ENCODE measurements around the gene NOP58. TPM values are rescaled to one million over a fixed set of nuclear protein-coding genes. Genes with fewer than 3 reads are reported as not detected.
"Not testable (repeated sequence)": the region's sequence is repeated elsewhere in the genome, so short reads cannot be mapped to it uniquely, and the experiment has no call there.

NOP58 gene
- polyA plus RNA-seq, 1 donor, result 58.7 TPM

- DNase-seq, result no peak
Measured at GRCh38 chr2:202307690-202308089, 42.1 kb downstream of the NOP58 start.

DNA sequence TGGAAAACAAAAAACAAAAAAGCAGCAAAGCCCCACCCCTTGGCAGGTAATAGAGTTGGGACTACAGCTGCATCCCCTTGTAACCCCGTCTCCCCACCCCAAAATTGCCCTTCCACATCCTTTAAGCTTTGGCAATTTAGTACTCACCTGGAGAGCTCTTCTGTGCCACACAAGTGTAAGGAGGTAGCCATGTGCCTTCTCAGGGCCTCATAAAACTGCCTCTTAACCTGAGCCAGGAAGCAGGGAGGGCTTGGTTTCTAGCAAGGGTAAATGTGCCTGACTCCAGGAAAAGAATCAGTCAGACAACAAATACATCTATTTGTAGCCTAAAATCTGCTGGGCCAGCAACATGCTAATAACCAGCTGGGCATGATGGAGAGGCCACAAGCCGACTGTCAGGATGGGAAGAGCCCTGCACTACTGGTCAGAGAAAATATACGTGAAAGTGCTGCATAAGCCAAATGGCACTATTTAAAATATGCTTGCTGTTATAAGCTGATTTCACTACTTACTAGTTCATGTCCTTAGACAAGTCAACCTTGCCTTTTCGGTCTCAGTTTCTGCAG lies 46.3 kb downstream of the NOP58 start:
- no peak for DNase-seq

DNA sequence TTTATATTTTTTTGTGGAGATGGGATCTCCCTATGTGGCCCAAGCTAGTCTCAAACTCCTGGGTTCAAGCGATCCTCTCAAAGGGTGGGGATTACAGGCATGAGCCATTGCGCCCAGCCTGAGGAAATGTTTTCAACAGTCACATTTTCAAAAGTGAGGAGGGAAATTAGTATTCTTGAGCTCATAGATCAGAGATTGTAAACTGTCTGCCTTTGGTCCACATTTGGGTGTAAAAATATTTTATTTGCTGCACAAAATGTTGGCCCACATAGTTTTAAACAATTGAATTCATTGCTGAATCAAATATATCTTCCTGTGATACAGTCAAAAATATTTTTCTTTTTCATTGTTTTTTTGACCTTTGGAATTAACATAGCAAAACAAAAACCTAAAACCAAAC lies 48.6 kb downstream of the NOP58 start:
- no peak for DNase-seq

DNA sequence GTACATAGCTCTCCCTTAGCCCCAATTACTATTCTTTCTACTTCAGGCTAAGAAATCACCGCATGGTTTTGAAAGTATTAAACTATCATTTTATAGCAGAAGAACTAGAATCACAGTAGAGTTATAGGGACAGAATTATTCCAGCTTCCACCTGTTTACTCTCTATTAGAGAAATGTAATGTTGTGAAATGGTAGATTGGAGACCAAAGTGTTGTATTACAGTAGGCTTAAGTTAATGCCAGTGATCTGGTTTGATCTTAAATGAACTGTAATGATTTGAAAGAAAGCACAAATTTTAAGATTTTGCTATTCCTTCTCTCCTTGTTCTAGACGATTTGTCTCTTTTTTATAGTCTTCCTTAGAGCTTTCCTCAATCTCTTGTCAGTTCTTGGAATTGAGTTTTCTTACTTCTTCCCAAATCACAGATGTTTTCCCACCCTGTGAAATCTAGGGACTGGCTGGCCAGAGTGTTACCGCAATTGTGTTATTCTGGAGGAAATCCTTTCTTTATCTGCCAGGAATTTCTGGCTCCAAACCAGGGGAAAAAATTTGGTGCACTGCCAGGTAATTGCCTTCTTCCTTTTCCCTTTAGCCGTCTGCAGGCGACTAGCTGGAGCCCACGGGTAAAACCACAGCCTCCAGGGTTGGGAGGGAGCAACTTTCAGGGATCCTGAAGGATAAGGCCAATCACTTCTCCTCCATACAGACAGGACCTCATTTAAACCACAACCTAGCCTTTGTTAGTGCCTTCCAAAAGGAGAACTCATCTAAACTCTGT lies 51.7 kb downstream of the NOP58 start:
- peak; percentile 69 for DNase-seq

DNA sequence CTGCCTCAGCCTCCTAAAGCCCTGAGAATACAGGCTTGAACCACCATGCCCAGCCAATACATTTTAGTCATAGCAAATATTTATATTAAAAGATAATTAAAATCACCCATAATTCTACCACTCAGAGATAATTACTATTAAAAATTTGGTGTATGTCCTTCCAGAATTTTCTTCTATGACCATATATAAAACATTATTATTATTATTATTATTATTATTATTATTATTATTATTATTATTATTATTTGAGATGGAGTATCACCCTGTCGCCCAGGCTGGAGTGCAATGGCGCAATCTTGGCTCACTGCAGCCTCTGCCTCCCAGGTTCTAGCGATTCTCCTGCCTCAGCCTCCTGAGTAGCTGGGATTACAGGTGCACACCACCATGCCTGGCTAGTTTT lies 54.8 kb downstream of the NOP58 start:
- not testable (repeated sequence) for DNase-seq

DNA sequence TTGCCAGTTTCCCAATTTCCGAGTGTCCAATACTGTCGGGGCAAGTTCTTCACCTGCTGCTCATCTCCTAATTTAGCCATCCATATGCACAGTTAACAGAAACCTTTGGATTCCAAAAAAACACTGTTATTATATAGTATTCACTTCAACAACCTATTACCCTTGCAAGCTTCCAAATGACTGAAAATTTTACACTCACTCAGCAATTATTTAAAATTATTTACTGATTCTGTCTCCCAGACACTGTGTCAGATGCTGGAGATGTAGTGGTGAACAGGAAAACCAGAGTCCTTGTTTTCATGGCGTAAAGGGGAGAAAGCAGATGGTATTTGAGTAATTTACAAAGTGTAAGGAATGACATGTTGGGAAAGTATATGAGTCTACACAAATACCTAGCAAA lies 56.9 kb downstream of the NOP58 start:
- DNase-seq, result no peak

GRCh38 chr2:202327858-202328257 lies 62.3 kb downstream of the NOP58 start:
- no peak for DNase-seq

DNA sequence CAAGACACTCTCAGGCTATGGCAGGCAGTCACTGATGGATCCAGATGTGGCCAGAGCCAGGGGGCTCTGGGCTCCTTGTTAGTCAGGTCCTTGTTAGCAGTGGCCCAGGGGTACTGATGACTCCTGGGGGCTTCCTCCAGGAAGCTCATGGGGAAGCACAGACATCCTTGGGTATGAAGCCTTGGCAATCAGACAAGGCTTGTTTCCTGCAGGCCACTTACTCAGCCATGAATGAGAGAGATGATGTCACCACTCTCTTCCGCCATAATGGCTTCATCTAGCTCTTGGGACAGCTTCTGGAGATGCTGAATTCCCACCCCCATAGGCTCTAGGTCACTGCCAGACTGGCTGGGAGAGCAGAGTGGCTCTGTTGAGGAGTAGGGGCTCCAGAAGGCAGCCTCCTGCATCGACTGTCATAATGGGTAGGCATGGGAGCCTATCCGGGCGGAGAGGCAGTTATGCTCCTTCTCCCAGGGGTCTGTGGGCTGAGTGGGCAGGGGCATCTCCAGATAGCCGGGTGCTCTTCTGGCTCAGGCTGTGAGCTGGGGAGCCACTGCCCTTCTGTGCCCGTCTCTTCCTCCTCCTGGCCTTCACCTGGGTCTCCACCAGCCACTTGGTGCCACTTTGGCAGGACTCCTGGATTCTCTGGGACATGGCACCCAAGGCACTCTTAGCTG lies 70.4 kb downstream of the NOP58 start:
- no peak for DNase-seq

GRCh38 chr2:202337151-202337550 lies 71.6 kb downstream of the NOP58 start:
- no peak for DNase-seq

DNA sequence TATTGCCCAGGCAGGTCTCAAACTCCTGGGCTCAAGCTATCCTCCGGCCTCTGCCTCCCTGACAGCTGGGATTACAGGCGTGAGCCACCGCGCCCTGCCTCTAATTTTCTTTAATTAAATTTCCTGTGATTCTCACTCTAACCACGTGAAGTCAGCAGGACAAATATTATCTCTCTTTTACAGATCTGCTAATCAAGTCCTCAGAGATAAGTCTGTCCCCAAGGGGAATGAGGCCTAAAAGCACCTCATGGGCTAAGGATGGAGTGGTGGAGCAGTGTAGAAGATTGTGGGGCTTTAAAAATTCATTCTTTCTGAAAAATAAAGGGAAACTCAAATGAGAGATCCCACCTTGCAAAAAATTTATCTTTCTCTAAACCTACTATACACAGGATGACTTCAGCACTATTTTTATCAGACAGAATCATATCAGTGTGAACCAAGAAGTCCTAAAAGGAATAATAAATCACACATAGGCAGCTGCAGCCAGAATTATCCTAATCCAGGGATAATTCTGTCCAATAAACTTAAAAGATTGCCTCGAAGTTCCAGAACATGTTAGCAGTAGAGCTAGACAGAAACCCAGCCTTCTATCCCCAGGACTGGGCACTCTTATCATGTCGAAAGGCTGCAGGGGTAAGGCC lies 72.3 kb downstream of the NOP58 start:
- DNase-seq, result no peak

DNA sequence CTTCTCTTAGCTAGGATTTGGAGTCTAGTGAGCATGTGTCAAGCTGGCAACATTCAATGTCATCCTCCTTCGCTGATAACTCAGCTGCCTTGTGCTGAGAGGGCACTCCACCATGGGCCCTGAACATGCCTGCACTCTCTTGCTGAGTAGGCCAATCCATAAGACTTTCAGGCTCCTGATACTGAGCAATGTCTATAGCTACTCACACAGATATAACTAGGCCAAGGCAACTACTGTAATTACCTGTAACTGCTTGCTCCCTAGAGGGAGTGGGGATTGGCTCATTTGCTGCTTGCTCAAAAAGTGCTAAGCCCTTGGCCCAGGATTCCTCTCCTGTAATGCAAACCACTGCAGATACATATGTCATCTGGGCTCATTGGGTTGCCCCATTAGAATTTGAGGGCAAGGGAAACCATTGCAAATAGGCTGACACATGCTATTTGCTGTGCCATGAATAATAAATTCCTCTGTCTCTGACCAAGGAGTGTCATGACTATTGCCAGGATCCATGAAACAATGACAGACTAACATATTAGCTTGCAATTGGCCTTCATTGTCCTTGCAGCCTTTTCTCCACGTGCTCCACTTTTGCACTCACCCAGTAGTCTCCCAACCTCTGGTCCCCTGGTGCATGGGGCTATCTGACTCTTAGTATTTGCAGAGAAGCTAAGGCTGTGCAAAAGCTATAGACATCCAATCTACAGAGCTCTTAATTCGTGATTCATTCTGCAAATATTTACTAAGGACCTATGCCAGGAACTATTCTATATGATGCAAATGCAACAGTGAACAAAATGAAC lies 73.7 kb downstream of the NOP58 start:
- DNase-seq, result no peak

- no peak for DNase-seq
Measured at GRCh38 chr2:202344178-202344577, 78.6 kb downstream of the NOP58 start.

DNA sequence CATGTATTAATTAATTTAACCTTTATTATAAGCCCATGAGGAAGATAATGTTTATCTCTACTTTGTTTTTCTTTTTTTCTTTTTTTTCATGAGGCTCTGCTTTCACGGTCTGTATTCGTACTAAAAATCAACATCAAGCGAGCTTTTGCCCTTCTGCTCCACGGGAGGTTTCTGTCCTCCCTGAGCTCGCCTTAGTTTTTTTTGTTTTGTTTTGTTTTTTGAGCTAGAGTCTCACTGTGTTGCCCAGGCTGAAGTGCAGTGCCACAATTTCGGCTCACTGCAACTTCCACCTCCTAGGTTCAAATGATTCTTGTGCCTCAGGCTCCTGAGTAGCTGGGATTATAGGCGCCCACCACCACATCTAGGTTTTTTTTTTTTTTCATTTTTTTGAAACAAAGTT lies 80.6 kb downstream of the NOP58 start:
- no peak for DNase-seq

Other genes with a start within 250 kb of the NOP58 start
- gene FZD7, start 231.9 kb upstream of the NOP58 start, polyA plus RNA-seq (ENCODE audit: insufficient read length), result 27.5 TPM
- gene KIAA2012, start 192.5 kb upstream of the NOP58 start, polyA plus RNA-seq (ENCODE audit: insufficient read length), result 0.19 TPM
- gene SUMO1, start 27.2 kb upstream of the NOP58 start, polyA plus RNA-seq (ENCODE audit: insufficient read length), result 93.1 TPM
- 30.9 TPM for gene BMPR2, start 110.6 kb downstream of the NOP58 start, polyA plus RNA-seq (ENCODE audit: insufficient read length)

Measured in hindlimb muscle (tissue), 1 donor.